Muscle of back (tissue), 13 donors: ENCODE measurements around the gene WDR44. TPM values are rescaled to one million over a fixed set of nuclear protein-coding genes. Genes with fewer than 3 reads are reported as not detected.
"Not testable (repeated sequence)": the region's sequence is repeated elsewhere in the genome, so short reads cannot be mapped to it uniquely, and the experiment has no call there.

Experiments
- DNase-seq, 3 donors: peaks; one replicate each; pipeline versions ENCODE4 v3.0.0 to v3.0.0-alpha.2; 2013
- long read RNA-seq, 9 donors: transcript quantifications; one replicate each; lab custom pipeline, GENCODE V29; 2026
- polyA plus RNA-seq, 10 donors: library from polyadenylated mRNA; unstranded; fragments of 120-200 nt; gene quantifications; one replicate each; pipeline ENCODE4 v1.2.1, GENCODE V29; 2013; ENCODE audit not compliant: insufficient read length in 10 of 10

Gene WDR44, protein sequence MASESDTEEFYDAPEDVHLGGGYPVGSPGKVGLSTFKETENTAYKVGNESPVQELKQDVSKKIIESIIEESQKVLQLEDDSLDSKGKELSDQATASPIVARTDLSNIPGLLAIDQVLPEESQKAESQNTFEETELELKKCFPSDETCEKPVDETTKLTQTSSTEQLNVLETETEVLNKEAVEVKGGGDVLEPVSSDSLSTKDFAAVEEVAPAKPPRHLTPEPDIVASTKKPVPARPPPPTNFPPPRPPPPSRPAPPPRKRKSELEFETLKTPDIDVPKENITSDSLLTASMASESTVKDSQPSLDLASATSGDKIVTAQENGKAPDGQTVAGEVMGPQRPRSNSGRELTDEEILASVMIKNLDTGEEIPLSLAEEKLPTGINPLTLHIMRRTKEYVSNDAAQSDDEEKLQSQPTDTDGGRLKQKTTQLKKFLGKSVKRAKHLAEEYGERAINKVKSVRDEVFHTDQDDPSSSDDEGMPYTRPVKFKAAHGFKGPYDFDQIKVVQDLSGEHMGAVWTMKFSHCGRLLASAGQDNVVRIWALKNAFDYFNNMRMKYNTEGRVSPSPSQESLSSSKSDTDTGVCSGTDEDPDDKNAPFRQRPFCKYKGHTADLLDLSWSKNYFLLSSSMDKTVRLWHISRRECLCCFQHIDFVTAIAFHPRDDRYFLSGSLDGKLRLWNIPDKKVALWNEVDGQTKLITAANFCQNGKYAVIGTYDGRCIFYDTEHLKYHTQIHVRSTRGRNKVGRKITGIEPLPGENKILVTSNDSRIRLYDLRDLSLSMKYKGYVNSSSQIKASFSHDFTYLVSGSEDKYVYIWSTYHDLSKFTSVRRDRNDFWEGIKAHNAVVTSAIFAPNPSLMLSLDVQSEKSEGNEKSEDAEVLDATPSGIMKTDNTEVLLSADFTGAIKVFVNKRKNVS
- polyA plus RNA-seq, result 10 to 100 TPM; 37.3 to 80.6 (median 49.7) TPM
- long read RNA-seq, donor 1, partial matches to known transcripts, result 0 of 1 reads
- long read RNA-seq, donor 1, other reads (novel, unspliced or antisense), result 0 of 1 reads
- long read RNA-seq, donor 2, full-length matches to known transcripts, result 5 of 5 reads
- long read RNA-seq, donor 2, partial matches to known transcripts, result 0 of 5 reads
- long read RNA-seq, donor 2, other reads (novel, unspliced or antisense), result 0 of 5 reads
- long read RNA-seq, donor 3, result 0 reads
- long read RNA-seq, donor 4, full-length matches to known transcripts, result 1 of 10 reads
- long read RNA-seq, donor 4, partial matches to known transcripts, result 9 of 10 reads
- long read RNA-seq, donor 4, other reads (novel, unspliced or antisense), result 0 of 10 reads
- long read RNA-seq, donor 5, full-length matches to known transcripts, result 2 of 7 reads
- long read RNA-seq, donor 5, partial matches to known transcripts, result 5 of 7 reads
- long read RNA-seq, donor 5, other reads (novel, unspliced or antisense), result 0 of 7 reads
- long read RNA-seq, donor 6, full-length matches to known transcripts, result 11 of 16 reads
- long read RNA-seq, donor 6, partial matches to known transcripts, result 5 of 16 reads
- long read RNA-seq, donor 6, other reads (novel, unspliced or antisense), result 0 of 16 reads
- long read RNA-seq, donor 7, full-length matches to known transcripts, result 3 of 8 reads
- long read RNA-seq, donor 7, partial matches to known transcripts, result 5 of 8 reads
- long read RNA-seq, donor 7, other reads (novel, unspliced or antisense), result 0 of 8 reads
- long read RNA-seq, donor 8, full-length matches to known transcripts, result 2 of 8 reads
- long read RNA-seq, donor 8, partial matches to known transcripts, result 6 of 8 reads
- long read RNA-seq, donor 8, other reads (novel, unspliced or antisense), result 0 of 8 reads
- long read RNA-seq, donor 9, result 0 reads

DNA sequence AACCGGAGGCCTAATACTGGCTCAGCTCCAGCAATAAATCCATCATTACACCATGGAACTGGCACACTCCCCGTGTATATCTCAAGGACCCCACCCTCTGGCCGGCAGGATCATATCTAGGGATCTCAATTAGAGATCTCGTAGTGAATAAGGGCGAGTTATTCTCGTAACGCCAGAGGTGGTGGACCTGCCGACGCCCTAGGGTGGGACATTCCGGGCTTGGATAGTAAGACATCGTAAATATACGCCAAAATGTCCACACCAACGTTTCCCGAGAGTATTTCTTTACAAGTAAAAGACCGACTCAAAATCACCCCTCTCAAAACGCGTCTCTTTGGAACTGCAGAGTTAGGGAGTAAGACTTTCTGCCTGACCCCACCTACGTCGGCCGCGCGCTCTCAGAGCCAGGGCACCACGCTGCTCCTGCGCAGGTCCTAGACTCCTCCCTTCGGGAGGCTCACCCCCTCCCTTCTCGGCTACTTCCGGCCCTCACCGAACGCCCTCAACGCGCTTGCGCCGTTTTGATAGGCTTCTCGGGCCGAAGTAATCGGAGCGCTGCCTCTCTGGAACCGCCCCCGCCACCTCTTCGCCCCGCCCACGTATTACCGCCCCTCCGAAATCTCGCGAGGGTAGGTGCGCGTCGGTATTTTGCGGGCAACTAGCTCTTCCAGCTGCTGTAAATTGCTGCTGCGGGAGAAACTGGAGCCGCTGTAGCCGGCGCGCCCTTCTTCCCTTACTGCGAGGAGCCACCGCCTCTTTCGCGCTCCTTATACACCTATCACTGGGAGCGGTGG, at the start of gene WDR44:
TSS of gene WDR44 (plus strand) at position 643 of the 794 bp plus-strand sequence. CDS start 398 bp downstream, outside the sequence.
- DNase-seq, result peak; percentile 95 to 97 (median 95)

DNA sequence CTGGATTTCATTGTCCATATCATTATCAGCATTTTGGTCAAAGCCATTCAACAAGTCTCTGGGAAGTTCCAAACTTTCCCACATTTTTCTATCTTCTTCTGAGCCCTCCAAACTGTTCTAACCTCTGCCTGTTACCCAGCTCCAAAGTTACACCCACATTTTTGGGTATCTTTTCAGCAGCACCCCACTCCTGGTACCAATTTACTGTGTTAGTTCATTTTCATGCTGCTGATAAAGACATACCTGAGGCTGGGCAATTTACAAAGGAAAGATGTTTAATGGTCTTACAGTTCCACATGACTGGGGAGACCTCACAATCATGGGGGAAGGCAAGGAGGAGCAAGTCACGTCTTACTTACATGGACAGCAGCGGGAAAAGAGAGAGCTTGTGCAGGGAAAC, 40.1 kb upstream of the WDR44 start:
- DNase-seq, result not testable (repeated sequence)

DNA sequence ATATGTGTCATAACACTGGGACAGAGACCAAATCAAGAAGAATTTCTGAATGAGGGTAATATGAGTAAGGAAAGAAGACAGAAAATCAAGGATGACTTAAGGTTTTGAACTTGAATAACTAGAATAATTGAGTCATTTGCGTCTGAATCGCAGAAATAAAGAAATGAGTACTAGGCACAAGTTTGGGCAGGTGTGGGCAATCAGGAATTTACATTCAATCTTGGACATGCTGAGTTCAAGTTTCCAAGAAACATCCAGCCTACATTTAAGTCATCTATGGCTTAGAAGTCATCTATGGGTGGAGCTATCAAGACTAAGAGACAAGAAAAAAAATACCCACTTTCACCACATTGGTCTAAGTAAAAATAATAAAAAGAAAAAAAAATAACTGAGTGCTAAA, 30.4 kb upstream of the WDR44 start:
- no peak for DNase-seq

DNA sequence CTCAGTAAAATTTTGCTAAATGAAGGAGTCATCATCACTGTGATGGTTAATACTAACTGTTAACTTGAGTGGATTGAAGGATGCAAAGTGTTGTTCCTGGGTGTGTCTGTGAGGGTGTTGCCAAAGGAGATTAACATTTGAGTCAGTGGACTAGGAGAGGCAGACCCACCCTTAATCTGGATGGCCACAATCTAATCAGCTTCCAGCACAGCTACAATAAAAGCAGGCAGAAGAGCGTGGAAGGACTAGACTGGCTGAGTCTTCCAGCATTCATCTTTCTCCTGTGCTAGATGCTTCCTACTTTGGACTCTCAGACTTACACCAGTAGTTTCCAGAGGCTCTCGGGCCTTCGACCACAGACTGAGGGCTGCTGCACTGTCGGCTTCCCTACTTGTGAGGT, 21.3 kb upstream of the WDR44 start:
- DNase-seq, result no peak

DNA sequence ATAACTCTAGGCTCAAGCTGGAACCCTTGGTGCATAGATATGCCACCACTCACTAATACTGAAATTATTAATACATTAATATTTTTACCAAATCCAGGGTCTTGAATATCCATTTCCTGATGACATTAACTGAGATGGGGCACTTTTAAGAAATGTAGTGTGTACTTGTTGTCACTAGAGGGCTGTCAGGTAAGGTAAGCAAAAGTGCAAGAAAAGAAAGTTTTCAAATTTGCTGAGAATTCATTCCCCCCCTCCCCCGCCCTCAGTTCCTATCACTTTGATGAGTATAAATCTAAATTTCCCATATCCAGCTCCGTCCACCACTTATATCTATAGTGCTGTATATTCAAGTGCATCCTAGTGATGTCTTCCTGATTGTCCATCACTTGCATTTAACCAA, 20.5 kb upstream of the WDR44 start:
- no peak for DNase-seq

DNA sequence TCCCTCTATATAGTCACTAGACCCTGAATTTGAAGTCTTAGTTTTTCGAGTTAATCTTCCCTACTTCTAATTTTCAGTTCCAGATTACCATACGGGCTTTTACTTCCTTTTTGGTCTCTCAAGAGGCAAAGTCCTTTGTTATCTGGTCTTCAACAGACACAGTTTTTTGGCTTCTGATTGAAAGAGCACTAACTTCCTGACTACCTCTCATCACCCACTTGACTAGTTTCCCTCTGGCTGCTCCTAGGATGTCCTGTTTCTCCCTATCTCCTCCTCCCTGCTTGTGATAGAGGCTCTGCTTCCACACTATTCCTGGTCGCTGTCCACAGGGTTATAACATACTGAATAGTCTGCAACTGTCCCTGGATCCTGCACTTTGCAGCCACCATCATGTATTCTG, 16.7 kb upstream of the WDR44 start:
- no peak for DNase-seq

DNA sequence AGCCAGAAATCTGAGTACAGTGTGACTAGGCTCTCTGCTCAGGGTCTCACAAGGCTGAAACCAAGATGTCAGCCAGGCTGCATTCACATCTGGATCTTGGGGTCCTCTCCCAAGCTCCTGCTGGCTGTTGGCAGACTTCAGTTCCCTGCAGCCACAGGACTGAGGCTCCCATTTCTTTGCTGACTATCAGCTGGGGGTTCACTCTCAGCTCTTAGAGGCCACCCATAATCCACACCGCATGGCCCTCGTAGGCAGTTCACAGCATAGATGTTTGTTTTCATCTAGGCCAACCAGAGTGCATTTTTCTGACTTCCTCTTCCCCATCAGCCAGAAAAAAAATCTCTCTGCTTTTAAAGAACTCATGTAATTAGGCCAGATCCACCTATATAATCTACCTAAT, 8.2 kb upstream of the WDR44 start:
- DNase-seq, result peak in 1 of 3 donors; percentile 22

DNA sequence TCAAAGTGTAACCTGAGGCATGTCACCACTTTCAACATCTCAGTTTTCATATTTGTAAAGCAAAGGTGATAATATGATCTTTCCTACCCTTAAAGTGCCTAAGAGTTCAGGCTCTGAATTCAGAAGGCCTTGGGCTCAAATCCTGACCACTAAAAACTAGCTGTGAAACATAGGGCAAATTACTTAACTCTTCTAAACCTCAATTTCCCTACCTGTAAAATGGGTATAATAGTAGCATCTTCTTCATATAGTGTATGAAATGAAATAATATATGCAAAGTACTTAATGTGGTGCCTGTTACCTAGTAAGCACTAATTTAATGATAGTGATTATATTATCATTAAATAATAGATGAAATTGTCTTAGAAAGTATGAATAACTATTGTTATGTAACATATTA, 7.0 kb upstream of the WDR44 start:
- DNase-seq, result no peak

DNA sequence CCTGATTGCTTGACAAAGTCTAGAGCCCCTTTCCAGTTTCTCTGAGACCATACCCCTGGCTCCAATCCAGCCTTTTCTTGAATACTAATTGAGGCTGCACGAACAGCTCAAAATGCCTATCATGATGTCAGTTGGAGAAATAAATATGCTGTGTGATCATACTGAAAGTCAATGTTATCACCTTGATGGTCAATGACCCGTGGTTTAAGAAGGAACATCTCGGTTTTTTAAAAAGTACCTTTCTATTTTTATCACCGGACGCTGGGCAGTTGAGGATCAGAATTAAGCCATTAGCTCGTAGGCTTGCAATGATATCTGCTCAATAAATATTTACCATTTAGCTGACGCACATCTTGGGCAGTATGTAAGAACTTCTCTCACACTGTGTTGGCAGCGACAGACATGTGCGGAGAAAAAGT, 852 bp upstream of the WDR44 start:
- no peak for DNase-seq

DNA sequence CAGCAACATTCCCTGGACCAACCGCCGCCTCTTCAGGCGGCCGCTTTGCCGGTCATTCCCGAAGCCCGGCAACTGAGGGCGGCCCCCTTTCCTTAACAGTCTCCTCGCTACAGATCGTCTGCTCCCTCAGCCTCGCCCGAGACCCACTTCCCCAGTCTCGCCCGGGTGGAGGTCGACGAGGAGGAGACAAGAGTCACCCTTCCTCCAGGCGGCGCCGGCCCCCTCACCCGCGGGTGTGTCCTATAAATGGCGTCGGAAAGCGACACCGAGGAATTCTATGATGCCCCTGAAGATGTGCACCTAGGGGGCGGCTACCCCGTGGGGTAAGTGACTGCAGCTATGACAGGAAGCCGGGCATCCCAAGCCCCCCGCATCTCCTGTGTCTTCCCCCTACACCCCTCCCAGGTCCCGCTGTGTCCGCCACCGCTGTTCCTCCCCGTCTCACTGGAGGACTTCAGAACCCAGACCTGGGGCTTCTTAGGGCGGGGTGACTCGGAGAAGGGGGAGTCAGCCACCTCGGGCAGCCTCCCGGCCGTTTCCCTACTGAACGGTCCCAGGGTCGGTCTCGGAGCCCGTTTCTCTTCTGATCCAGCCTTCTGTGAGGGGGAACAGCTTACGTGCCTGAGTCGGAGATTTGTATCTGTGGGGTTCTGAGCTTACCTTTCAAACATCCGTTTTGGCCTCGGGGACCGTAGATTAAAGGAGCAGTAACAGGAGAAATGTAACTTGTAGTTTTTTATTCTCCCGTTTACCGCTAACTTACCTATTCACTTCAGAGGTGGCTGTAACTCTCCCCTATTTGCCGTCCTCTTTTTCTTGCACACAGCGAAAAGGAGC, 570 bp downstream of the WDR44 start:
- DNase-seq, result no peak

DNA sequence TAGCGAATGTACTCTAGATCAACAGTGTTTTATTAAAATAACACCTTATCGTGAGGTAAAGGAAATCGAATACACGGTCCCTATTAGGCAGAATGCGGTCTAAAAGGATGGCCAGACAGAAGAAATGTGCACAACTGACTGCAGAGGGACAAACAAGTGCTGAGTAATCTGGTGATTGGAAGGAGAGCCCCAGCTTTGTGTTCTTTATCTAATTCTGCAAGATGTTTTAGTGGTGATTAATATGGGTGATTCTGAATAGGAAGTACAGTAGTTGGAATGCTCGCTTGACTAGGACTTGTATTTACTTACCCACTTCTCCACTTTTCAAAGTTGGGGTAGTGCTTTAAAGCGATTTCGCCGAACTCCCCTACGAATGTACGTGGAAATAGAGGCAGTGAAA, 1.2 kb downstream of the WDR44 start:
- DNase-seq, result peak; percentile 11 to 44 (median 20)

DNA sequence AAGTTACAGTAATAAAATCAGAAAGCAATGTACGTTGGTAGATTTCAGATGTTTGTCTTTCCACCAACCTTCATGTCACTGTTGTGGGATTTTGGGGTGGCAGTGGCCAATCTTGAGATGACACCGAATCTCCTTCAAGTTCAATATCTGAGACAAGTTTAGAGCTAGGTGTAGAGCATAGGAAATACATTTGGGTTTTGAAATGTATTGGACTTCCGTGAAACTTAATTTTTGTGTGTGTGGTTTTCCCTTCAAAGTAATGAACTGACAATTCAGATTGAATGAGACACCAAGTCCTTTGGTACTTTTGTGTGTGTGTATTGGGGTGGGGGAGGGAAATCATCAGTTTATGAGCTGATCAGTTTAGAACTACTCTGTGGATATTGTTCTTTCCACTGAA, 1.8 kb downstream of the WDR44 start:
- no peak for DNase-seq

DNA sequence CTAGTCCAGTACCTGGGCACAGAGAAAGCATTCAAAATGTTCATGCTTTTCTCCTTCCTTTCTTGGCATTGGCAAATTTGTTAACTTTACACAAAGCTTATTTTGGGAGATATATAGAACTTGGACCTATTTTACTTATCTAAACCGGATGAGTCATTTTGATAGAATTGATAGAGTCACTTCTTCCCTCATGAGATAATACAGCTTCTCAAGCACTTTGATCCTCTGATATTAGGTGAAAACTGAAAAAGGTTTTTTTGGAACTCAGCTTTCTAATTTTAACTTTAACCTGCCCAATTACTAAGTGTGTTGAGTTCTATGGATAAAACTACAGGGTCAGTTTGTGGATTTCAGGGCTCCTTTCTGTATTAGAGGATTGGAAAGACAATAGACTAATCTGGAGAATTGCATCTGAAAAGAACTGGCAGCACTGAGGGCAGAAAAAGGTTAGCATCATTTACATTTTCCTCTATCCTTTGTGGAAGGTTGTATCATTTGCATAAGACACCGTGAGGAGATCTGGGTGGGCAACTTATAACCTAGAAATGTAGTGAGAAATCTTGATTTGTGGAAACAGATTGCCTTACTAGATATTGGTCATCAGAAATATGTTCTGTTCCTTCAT, 2.4 kb downstream of the WDR44 start:
- no peak for DNase-seq

DNA sequence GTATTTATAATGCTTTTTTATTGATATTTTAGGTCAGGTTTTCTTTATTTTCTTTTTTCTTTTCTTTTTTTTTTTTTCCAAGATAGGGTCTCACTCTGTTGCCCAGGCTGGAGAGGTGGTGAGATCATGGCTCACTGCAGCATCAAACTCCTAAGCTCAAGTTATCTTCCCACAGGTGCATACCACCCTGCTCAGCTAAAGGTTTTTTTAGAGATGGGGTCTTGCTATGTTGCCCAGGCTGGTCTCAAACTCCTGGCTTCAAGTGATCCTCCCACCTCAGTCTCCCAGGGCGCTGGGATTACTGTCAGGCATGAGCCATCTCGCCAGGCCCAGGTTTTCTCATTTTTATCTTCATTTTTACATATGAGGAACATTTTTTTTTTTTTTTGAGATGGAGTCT, 3.3 kb downstream of the WDR44 start:
- no peak for DNase-seq

DNA sequence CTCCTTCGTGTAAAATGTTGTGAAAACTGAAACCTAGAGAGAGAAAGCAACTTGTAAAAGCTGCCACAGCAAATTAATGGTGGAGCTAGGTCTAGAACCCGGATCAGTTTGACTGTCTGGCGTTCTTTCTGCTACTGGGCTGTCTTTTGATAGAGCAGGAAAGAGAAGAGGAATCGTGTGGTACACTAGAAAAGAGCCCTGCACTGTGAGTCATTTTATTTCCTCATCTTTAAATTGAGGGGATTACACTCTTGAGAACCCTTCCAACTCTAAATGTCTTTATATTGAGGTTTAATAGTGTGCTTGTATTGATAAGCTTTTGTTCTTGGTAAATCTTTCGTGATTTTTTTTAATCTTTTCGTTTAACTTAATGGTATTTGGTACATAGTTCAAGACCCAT, 4.3 kb downstream of the WDR44 start:
- DNase-seq, result no peak

DNA sequence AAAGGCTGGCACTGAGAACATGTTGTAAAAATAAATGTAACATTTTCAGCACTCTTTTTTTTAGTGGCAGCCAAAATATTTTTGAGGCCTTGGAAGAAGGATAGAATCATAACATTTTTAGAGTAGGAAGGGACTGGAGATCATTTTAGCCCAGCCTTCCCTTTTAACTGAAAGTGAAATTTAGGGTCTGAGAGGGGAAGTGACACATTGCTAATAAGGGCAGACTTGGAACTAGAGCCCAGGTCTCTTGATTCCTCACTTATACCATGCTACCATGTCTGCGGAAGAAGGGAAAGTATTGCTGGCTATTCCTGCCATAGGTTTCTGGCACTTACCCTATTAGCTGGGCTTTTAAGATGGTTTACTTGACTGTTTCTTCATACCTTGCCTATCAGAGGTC, 4.8 kb downstream of the WDR44 start:
- no peak for DNase-seq

DNA sequence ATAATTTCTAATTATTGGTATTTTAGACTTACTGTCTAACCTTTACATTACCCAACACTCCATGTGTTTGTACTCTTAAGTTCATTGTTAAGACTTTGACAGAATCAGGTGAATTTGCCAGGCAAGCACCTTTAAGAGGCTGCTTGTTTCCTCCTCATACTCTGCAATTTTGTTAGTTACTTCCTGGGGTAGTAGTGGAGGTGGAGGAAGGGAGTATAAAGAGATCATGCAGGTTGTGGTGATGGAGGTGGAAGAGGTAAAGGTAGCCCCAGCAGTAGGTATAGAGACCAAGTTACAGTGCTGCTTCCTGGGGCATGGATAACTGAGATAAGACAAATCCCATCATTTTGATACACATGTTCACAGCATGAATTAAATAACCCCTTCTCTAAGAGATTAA, 6.7 kb downstream of the WDR44 start:
- no peak for DNase-seq

DNA sequence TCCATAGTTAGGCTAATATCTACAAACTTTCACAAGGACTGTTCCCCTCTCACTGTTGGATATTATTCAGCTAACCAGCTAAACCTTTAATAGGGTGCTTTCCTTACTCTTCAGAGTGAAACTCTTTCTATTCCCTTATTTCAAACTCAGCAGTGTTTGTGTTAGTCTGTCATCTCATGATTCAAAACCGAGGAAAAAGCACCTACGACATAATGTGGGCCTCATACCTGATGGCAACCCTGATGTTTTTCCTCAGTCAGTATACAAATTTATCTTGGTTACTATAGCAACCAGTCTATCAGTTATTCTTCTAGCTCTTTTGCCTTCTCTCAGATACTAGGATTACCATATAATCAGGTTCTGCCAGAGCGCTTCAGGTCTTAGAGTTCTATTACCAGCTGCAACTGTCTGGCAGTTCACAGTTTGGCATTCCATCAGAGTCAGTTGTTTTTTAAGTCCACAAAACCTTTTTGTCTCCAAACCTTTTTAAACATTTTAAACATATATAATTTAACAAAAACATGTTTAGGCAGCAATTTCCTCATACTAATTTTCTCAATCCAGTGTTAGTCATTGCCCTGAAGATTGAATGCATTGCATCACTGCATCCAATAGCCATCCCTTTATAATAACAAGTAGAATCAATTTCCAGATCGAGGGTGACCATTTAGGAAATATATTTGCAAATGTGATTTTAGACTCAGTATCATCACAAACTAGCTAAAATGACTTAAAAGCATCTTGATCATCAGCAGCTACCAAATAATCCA, 7.4 kb downstream of the WDR44 start:
- DNase-seq, result no peak
